Kidney glomerular epithelial cell (primary cell): Measurements from ENCODE around the gene CDYL2.

ENCODE experiments used
- DNase-seq: peaks from one replicate; lab custom pipeline; 2025; lab: John Stamatoyannopoulos, UW

Gene CDYL2

GRCh38 chr16:80622007-80622406 is 182.4 kb downstream of the CDYL2 start:
- DNase-seq, result no peak

- no peak for DNase-seq
These were observed 183.4 kb downstream of the CDYL2 start for GRCh38 chr16:80620736-80621605.

GRCh38 chr16:80619824-80620223 is 184.6 kb downstream of the CDYL2 start:
- DNase-seq, result no peak

GRCh38 chr16:80618862-80619648 is 185.3 kb downstream of the CDYL2 start:
- DNase-seq, result no peak

GRCh38 chr16:80616362-80616761 is 188.0 kb downstream of the CDYL2 start:
- DNase-seq, result no peak

- no peak for DNase-seq
These were observed 188.7 kb downstream of the CDYL2 start for GRCh38 chr16:80615735-80616134.

GRCh38 chr16:80614908-80615671 is 189.3 kb downstream of the CDYL2 start:
- peak; percentile 10 for DNase-seq

GRCh38 chr16:80612461-80613017 is 191.9 kb downstream of the CDYL2 start:
- no peak for DNase-seq

GRCh38 chr16:80611930-80612327 is 192.5 kb downstream of the CDYL2 start:
- DNase-seq, result no peak

GRCh38 chr16:80611171-80611929 is 193.0 kb downstream of the CDYL2 start:
- DNase-seq, result no peak

GRCh38 chr16:80610481-80611156 is 193.8 kb downstream of the CDYL2 start:
- no peak for DNase-seq

GRCh38 chr16:80608946-80609345 is 195.5 kb downstream of the CDYL2 start:
- DNase-seq, result no peak

GRCh38 chr16:80607204-80607603 is 197.2 kb downstream of the CDYL2 start:
- DNase-seq, result no peak

GRCh38 chr16:80606221-80606766 is 198.1 kb downstream of the CDYL2 start:
- DNase-seq, result no peak

- no peak for DNase-seq
These were observed 199.6 kb downstream of the CDYL2 start for GRCh38 chr16:80604600-80605355.

GRCh38 chr16:80602894-80603293 is 201.5 kb downstream of the CDYL2 start:
- no peak for DNase-seq

- DNase-seq, result no peak
These were observed 203.2 kb downstream of the CDYL2 start for GRCh38 chr16:80601182-80601581.

- no peak for DNase-seq
These were observed 204.9 kb downstream of the CDYL2 start for GRCh38 chr16:80599466-80599865.

GRCh38 chr16:80596507-80597207 is 207.7 kb downstream of the CDYL2 start:
- DNase-seq, result no peak
